ENCODE results near the gene M1AP. TPM values are rescaled to one million over a fixed set of nuclear protein-coding genes. Genes with fewer than 3 reads are reported as not detected.

Gene M1AP
- total RNA-seq, 4 donors from 2014 or later = 0.81 to 2.6 (median 1.8) TPM

GRCh38 chr2:74551530-74551929, 96.6 kb downstream of the M1AP start:
- Histone ChIP-seq H3K27me3 (no peaks in the 10 kb centered on the region), H3K4me1 (peaks cover 8 to 15% of the 10 kb centered on the region in 2 donors), H3K9me3 (no peaks in the 10 kb centered on the region), H3K27ac (no peak overlapping the region), H3K4me3 (replicated peaks in 1 of 3) (no peak overlapping the region), H3K36me3 (peaks cover 0 to 2% of the 10 kb centered on the region in 2 donors)
- DNase-seq = no peak
- intact Hi-C loops (cut with DNase I) = no loop called here
- TF ChIP-seq POLR2A (IDR thresholded peaks at IDR 0.05) (no peak), CTCF (IDR thresholded peaks at IDR 0.05) (no peak)

GRCh38 chr2:74550231-74550630, 97.9 kb downstream of the M1AP start:
- no peaks in the 10 kb centered on the region for H3K9me3 ChIP-seq
- intact Hi-C loops (cut with DNase I) = no loop called here
- no peak overlapping the region for H3K4me3 ChIP-seq (replicated peaks in 1 of 3)
- no peaks in the 10 kb centered on the region for H3K27me3 ChIP-seq
- peaks cover 8% of the 10 kb centered on the region in 2 donors for H3K4me1 ChIP-seq
- TF ChIP-seq CTCF (IDR thresholded peaks at IDR 0.05) (no peak), POLR2A (IDR thresholded peaks at IDR 0.05) (no peak)
- no peak for DNase-seq
- WGBS, 2 donors = 86 to 90% methylated on average over 7 of the region's 7 CpGs
- no peak overlapping the region for H3K27ac ChIP-seq
- H3K36me3 ChIP-seq = no peaks in the 10 kb centered on the region

- peak; percentile 63 to 64 for DNase-seq
- 8 to 26% methylated on average over 13 to 52 of the region's 85 CpGs for WGBS, 2 donors
- TF ChIP-seq CTCF (IDR thresholded peaks at IDR 0.05) (no peak), POLR2A (IDR thresholded peaks at IDR 0.05) (peak in 1 of 2 donors; percentile 33)
- intact Hi-C loops (cut with DNase I) = no loop called here
- Histone ChIP-seq H3K4me1 (peaks cover 7 to 8% of the 10 kb centered on the region in 2 donors), H3K27ac (peak overlapping the region in 2 of 3 donors; percentile 11 to 57), H3K36me3 (no peaks in the 10 kb centered on the region), H3K4me3 (replicated peaks in 1 of 3) (peak overlapping the region in 2 of 3 donors; percentile 30 to 49), H3K27me3 (no peaks in the 10 kb centered on the region), H3K9me3 (no peaks in the 10 kb centered on the region)
Measured at GRCh38 chr2:74548900-74549826, 99.0 kb downstream of the M1AP start.

- H3K36me3 ChIP-seq = no peaks in the 10 kb centered on the region
- TF ChIP-seq POLR2A (IDR thresholded peaks at IDR 0.05) = no peak
- TF ChIP-seq CTCF (IDR thresholded peaks at IDR 0.05) = no peak
- intact Hi-C loops (cut with DNase I) = no loop called here
- peaks cover 7 to 8% of the 10 kb centered on the region in 2 donors for H3K4me1 ChIP-seq
- peak overlapping the region in 2 of 3 donors; percentile 30 to 49 for H3K4me3 ChIP-seq (replicated peaks in 1 of 3)
- no peaks in the 10 kb centered on the region for H3K9me3 ChIP-seq
- WGBS, 2 donors = 25% methylated on average over 15 to 16 of the region's 26 CpGs
- DNase-seq = no peak
- peak overlapping the region in 2 of 3 donors; percentile 11 to 57 for H3K27ac ChIP-seq
- no peaks in the 10 kb centered on the region for H3K27me3 ChIP-seq
Measured at GRCh38 chr2:74548285-74548899, 99.7 kb downstream of the M1AP start.

- WGBS, 2 donors = 72 to 82% methylated on average over 3 of the region's 3 CpGs
- no peaks in the 10 kb centered on the region for H3K9me3 ChIP-seq
- TF ChIP-seq CTCF (IDR thresholded peaks at IDR 0.05) (no peak), POLR2A (IDR thresholded peaks at IDR 0.05) (no peak)
- no peak overlapping the region for H3K4me3 ChIP-seq (replicated peaks in 1 of 3)
- intact Hi-C loops (cut with DNase I) = no loop called here
- H3K4me1 ChIP-seq = peaks cover 7 to 8% of the 10 kb centered on the region in 2 donors
- H3K36me3 ChIP-seq = no peaks in the 10 kb centered on the region
- no peak for DNase-seq
- H3K27me3 ChIP-seq = no peaks in the 10 kb centered on the region
- H3K27ac ChIP-seq = no peak overlapping the region
Measured at GRCh38 chr2:74546004-74546403, 102.1 kb downstream of the M1AP start.

Measured in thyroid gland (tissue), 4 donors.